Measurements from ENCODE around the gene IMPDH1. TPM values are rescaled to one million over a fixed set of nuclear protein-coding genes. Genes with fewer than 3 reads are reported as not detected.

IMPDH1 gene
- total and polyA plus RNA-seq, 9 of the 15 experiments (the other 6 are each of a cell fraction or from before 2014, with no cell fraction given), result 0.80 to 118 (median 64.3) TPM

DNA sequence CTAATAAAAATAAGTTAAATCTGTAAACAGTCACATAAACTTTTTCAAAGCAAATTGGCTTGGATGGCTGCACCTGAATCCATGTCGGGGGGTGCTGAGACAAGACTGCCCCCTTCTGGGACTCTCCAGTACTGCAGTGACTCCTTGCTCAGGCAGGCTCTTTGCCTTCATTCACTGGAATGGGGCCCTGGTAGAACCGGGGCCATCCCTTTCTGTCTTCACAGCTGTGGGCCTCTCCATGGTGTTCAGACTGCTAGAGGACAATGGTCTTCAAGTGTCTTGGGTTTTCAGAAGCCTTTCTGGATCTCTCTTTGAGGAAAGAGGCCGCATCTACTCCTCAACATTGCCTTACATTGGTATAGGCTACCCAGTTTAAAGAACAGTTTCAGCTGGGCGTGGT is 16.1 kb upstream of the IMPDH1 start (continued):
- TF ChIP-seq, protein P1, sequence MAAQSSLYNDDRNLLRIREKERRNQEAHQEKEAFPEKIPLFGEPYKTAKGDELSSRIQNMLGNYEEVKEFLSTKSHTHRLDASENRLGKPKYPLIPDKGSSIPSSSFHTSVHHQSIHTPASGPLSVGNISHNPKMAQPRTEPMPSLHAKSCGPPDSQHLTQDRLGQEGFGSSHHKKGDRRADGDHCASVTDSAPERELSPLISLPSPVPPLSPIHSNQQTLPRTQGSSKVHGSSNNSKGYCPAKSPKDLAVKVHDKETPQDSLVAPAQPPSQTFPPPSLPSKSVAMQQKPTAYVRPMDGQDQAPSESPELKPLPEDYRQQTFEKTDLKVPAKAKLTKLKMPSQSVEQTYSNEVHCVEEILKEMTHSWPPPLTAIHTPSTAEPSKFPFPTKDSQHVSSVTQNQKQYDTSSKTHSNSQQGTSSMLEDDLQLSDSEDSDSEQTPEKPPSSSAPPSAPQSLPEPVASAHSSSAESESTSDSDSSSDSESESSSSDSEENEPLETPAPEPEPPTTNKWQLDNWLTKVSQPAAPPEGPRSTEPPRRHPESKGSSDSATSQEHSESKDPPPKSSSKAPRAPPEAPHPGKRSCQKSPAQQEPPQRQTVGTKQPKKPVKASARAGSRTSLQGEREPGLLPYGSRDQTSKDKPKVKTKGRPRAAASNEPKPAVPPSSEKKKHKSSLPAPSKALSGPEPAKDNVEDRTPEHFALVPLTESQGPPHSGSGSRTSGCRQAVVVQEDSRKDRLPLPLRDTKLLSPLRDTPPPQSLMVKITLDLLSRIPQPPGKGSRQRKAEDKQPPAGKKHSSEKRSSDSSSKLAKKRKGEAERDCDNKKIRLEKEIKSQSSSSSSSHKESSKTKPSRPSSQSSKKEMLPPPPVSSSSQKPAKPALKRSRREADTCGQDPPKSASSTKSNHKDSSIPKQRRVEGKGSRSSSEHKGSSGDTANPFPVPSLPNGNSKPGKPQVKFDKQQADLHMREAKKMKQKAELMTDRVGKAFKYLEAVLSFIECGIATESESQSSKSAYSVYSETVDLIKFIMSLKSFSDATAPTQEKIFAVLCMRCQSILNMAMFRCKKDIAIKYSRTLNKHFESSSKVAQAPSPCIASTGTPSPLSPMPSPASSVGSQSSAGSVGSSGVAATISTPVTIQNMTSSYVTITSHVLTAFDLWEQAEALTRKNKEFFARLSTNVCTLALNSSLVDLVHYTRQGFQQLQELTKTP (IDR thresholded peaks at IDR 0.05; ENCODE audit: low read depth in 1 of 2, partially characterized antibody in 2 of 2), result no peak
- TF ChIP-seq, protein P2, sequence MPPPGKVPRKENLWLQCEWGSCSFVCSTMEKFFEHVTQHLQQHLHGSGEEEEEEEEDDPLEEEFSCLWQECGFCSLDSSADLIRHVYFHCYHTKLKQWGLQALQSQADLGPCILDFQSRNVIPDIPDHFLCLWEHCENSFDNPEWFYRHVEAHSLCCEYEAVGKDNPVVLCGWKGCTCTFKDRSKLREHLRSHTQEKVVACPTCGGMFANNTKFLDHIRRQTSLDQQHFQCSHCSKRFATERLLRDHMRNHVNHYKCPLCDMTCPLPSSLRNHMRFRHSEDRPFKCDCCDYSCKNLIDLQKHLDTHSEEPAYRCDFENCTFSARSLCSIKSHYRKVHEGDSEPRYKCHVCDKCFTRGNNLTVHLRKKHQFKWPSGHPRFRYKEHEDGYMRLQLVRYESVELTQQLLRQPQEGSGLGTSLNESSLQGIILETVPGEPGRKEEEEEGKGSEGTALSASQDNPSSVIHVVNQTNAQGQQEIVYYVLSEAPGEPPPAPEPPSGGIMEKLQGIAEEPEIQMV (tag; conservative IDR thresholded peaks at IDR 0.05; ENCODE audit: low read depth), result no peak
- TF ChIP-seq JUND (IDR thresholded peaks at IDR 0.05; ENCODE audit: borderline replicate concordance, low read depth, low read length), result peak; percentile 65; the same call in 1 of the 2 replicates
- TF ChIP-seq JUND (tag; IDR thresholded peaks at IDR 0.05; ENCODE audit: borderline replicate concordance, low read depth, low read length), result no peak; the same call in 1 of the 3 replicates
- no peak for TF ChIP-seq MTA1 (IDR thresholded peaks at IDR 0.05; ENCODE audit: borderline replicate concordance)
- TF ChIP-seq FOXJ2 (tag; IDR thresholded peaks at IDR 0.05), result no peak
- TF ChIP-seq ZKSCAN3 (CRISPR knock-in tag; IDR thresholded peaks at IDR 0.05), result no peak
- TF ChIP-seq FIP1L1 (IDR thresholded peaks at IDR 0.05; ENCODE audit: low read depth, low read length, poor library complexity, severe bottlenecking), result no peak
- no peak for TF ChIP-seq XRCC5 (IDR thresholded peaks at IDR 0.05; ENCODE audit: low read depth, low read length)
- TF ChIP-seq, protein P3, sequence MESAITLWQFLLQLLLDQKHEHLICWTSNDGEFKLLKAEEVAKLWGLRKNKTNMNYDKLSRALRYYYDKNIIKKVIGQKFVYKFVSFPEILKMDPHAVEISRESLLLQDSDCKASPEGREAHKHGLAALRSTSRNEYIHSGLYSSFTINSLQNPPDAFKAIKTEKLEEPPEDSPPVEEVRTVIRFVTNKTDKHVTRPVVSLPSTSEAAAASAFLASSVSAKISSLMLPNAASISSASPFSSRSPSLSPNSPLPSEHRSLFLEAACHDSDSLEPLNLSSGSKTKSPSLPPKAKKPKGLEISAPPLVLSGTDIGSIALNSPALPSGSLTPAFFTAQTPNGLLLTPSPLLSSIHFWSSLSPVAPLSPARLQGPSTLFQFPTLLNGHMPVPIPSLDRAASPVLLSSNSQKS (CRISPR knock-in tag; IDR thresholded peaks at IDR 0.05), result no peak
- TF ChIP-seq ZNF146 (CRISPR knock-in tag; IDR thresholded peaks at IDR 0.05; ENCODE audit: unreplicated experiment), result no peak
- TF ChIP-seq TAF15 (IDR thresholded peaks at IDR 0.05; ENCODE audit: low read depth, low read length), result no peak
- no peak for TF ChIP-seq NCOA2 (IDR thresholded peaks at IDR 0.05; ENCODE audit: partially characterized antibody in 2 of 2)
- TF ChIP-seq PURB (CRISPR knock-in tag; IDR thresholded peaks at IDR 0.05; ENCODE audit: low read depth), result no peak
- TF ChIP-seq, protein P4, sequence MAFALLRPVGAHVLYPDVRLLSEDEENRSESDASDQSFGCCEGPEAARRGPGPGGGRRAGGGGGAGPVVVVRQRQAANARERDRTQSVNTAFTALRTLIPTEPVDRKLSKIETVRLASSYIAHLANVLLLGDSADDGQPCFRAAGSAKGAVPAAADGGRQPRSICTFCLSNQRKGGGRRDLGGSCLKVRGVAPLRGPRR (CRISPR knock-in tag; IDR thresholded peaks at IDR 0.05), result no peak
- TF ChIP-seq STAG1 (CRISPR knock-in tag; IDR thresholded peaks at IDR 0.05; ENCODE audit: borderline replicate concordance), result peak; percentile 74
- 0 out of 2 replicates have a peak, but pooled peaks have one; percentile 39 for TF ChIP-seq NBN (IDR thresholded peaks at IDR 0.05; ENCODE audit: low read depth)
- peak; percentile 40; the same call in 1 of the 2 replicates for TF ChIP-seq L3MBTL2 (IDR thresholded peaks at IDR 0.05)
- no peak for TF ChIP-seq ZBTB17 (CRISPR knock-in tag; IDR thresholded peaks at IDR 0.05)
- TF ChIP-seq COPS2 (conservative IDR thresholded peaks at IDR 0.05), result no peak
- no peak for TF ChIP-seq ZNF263 (CRISPR knock-in tag; IDR thresholded peaks at IDR 0.05; ENCODE audit: borderline replicate concordance)
- TF ChIP-seq SAP30 (IDR thresholded peaks at IDR 0.05; ENCODE audit: borderline replicate concordance, insufficient read depth, low read depth, low read length, poor library complexity, severe bottlenecking), result no peak
